ENCODE results near the gene EXOC1. TPM values are rescaled to one million over a fixed set of nuclear protein-coding genes. Genes with fewer than 3 reads are reported as not detected.

EXOC1 gene
- total and polyA plus RNA-seq, 4 donors: 18.4 to 63.6 (median 27.3) TPM

- H3K36me3 ChIP-seq (ENCODE audit: control insufficient read depth in 4 of 4, insufficient read depth in 4 of 4, low read length in 4 of 4): peaks cover 0 to 15% (median 5%) of the 10 kb centered on the region in 4 donors
- ATAC-seq (ENCODE audit: insufficient read depth, low FRiP score) (no peak), DNase-seq (no peak)
- no peak overlapping the region for H3K4me3 ChIP-seq
- no peaks in the 10 kb centered on the region for H3K9me3 ChIP-seq (ENCODE audit: control insufficient read depth in 4 of 4, insufficient read depth in 3 of 4, low read length in 3 of 4)
- H3K4me1 ChIP-seq (ENCODE audit: control insufficient read depth in 5 of 5, insufficient read depth in 5 of 5, low read length in 5 of 5): no peaks in the 10 kb centered on the region
- no peaks in the 10 kb centered on the region for H3K27me3 ChIP-seq (ENCODE audit: control insufficient read depth in 3 of 3, insufficient read depth in 3 of 3, low read length in 2 of 3)
- H3K27ac ChIP-seq (ENCODE audit: low read depth in 1 of 2, low read length in 1 of 2): no peak overlapping the region
- TF ChIP-seq CTCF (IDR thresholded peaks at IDR 0.05; ENCODE audit: control extremely low read depth, extremely low read depth): no peak
- no peak overlapping the region for H3K9ac ChIP-seq (ENCODE audit: insufficient read depth in 1 of 2, low read length in 2 of 2)
Observed at GRCh38 chr4:55903577-55903976, 50.1 kb downstream of the EXOC1 start.

DNA sequence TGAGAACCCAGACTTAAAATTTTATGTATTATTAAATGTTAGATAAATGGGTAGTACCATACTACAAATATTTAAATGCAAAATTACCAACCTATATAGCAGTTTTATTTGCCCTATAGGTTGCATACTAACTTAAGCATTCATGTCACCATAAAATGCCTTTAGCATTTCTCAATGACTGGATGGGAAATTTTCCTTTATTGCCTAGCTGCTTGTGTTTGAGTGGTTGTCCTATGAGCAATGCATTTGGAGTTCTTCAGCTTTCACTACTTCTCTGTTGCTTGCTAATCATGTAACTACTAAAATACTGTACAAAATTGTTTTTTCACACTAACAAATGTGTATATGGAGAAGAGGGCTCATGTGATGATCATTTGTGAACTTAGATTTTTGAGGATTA, 51.1 kb downstream of the EXOC1 start:
- no peaks in the 10 kb centered on the region for H3K4me1 ChIP-seq (ENCODE audit: control insufficient read depth in 5 of 5, insufficient read depth in 5 of 5, low read length in 5 of 5)
- DNase-seq (no peak), ATAC-seq (ENCODE audit: insufficient read depth, low FRiP score) (no peak)
- no peaks in the 10 kb centered on the region for H3K9me3 ChIP-seq (ENCODE audit: control insufficient read depth in 4 of 4, insufficient read depth in 3 of 4, low read length in 3 of 4)
- TF ChIP-seq CTCF (IDR thresholded peaks at IDR 0.05; ENCODE audit: control extremely low read depth, extremely low read depth): no peak
- no peak overlapping the region for H3K4me3 ChIP-seq
- no peaks in the 10 kb centered on the region for H3K27me3 ChIP-seq (ENCODE audit: control insufficient read depth in 3 of 3, insufficient read depth in 3 of 3, low read length in 2 of 3)
- no peak overlapping the region for H3K9ac ChIP-seq (ENCODE audit: insufficient read depth in 1 of 2, low read length in 2 of 2)
- H3K36me3 ChIP-seq (ENCODE audit: control insufficient read depth in 4 of 4, insufficient read depth in 4 of 4, low read length in 4 of 4): peaks cover 0 to 15% (median 5%) of the 10 kb centered on the region in 4 donors
- no peak overlapping the region for H3K27ac ChIP-seq (ENCODE audit: low read depth in 1 of 2, low read length in 1 of 2)

GRCh38 chr4:55906323-55906722, 52.9 kb downstream of the EXOC1 start:
- Histone ChIP-seq H3K4me1 (ENCODE audit: control insufficient read depth in 5 of 5, insufficient read depth in 5 of 5, low read length in 5 of 5) (no peaks in the 10 kb centered on the region), H3K36me3 (ENCODE audit: control insufficient read depth in 4 of 4, insufficient read depth in 4 of 4, low read length in 4 of 4) (peaks cover 0 to 8% (median 5%) of the 10 kb centered on the region in 4 donors), H3K9me3 (ENCODE audit: control insufficient read depth in 4 of 4, insufficient read depth in 3 of 4, low read length in 3 of 4) (no peaks in the 10 kb centered on the region), H3K4me3 (no peak overlapping the region), H3K27ac (ENCODE audit: low read depth in 1 of 2, low read length in 1 of 2) (no peak overlapping the region), H3K9ac (ENCODE audit: insufficient read depth in 1 of 2, low read length in 2 of 2) (no peak overlapping the region), H3K27me3 (ENCODE audit: control insufficient read depth in 3 of 3, insufficient read depth in 3 of 3, low read length in 2 of 3) (no peaks in the 10 kb centered on the region)
- no peak for ATAC-seq (ENCODE audit: insufficient read depth, low FRiP score)
- TF ChIP-seq CTCF (IDR thresholded peaks at IDR 0.05; ENCODE audit: control extremely low read depth, extremely low read depth): no peak
- 79 to 91% methylated on average over 6 of the region's 6 CpGs for WGBS, 2 donors
- no peak for DNase-seq

GRCh38 chr4:55906989-55907388, 53.5 kb downstream of the EXOC1 start:
- Histone ChIP-seq H3K27ac (ENCODE audit: low read depth in 1 of 2, low read length in 1 of 2) (no peak overlapping the region), H3K36me3 (ENCODE audit: control insufficient read depth in 4 of 4, insufficient read depth in 4 of 4, low read length in 4 of 4) (peaks cover 0 to 8% (median 5%) of the 10 kb centered on the region in 4 donors), H3K27me3 (ENCODE audit: control insufficient read depth in 3 of 3, insufficient read depth in 3 of 3, low read length in 2 of 3) (no peaks in the 10 kb centered on the region), H3K4me3 (no peak overlapping the region), H3K9me3 (ENCODE audit: control insufficient read depth in 4 of 4, insufficient read depth in 3 of 4, low read length in 3 of 4) (no peaks in the 10 kb centered on the region), H3K4me1 (ENCODE audit: control insufficient read depth in 5 of 5, insufficient read depth in 5 of 5, low read length in 5 of 5) (no peaks in the 10 kb centered on the region), H3K9ac (ENCODE audit: insufficient read depth in 1 of 2, low read length in 2 of 2) (no peak overlapping the region)
- DNase-seq: no peak
- 68 to 79% methylated on average over 3 of the region's 3 CpGs for WGBS, 2 donors
- TF ChIP-seq CTCF (IDR thresholded peaks at IDR 0.05; ENCODE audit: control extremely low read depth, extremely low read depth): no peak
- ATAC-seq (ENCODE audit: insufficient read depth, low FRiP score): no peak
